ENCODE results near the gene ADRB2. TPM values are rescaled to one million over a fixed set of nuclear protein-coding genes. Genes with fewer than 3 reads are reported as not detected.

ADRB2 gene
- 0.53 to 1.2 TPM (median 0.73 TPM) in 5 replicates for total RNA-seq (2022; extraction: Qiagen RNA extraction; ENCODE audit: low read depth)

DNA sequence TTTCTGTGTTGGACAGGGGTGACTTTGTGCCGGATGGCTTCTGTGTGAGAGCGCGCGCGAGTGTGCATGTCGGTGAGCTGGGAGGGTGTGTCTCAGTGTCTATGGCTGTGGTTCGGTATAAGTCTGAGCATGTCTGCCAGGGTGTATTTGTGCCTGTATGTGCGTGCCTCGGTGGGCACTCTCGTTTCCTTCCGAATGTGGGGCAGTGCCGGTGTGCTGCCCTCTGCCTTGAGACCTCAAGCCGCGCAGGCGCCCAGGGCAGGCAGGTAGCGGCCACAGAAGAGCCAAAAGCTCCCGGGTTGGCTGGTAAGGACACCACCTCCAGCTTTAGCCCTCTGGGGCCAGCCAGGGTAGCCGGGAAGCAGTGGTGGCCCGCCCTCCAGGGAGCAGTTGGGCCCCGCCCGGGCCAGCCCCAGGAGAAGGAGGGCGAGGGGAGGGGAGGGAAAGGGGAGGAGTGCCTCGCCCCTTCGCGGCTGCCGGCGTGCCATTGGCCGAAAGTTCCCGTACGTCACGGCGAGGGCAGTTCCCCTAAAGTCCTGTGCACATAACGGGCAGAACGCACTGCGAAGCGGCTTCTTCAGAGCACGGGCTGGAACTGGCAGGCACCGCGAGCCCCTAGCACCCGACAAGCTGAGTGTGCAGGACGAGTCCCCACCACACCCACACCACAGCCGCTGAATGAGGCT lies at the start of gene ADRB2:
Gene ADRB2 (plus strand): TSS at position 559 of the 686 bp plus-strand sequence. CDS start 221 bp downstream, outside the sequence.

Other genes starting within 250 kb of the ADRB2 start
- gene HTR4, start 172.1 kb upstream of the ADRB2 start, total RNA-seq (2022; extraction: Qiagen RNA extraction; ENCODE audit: low read depth) = not detected in 5 replicates
- 0.23 to 1.3 TPM (median 0.72 TPM) in 5 replicates for gene SH3TC2, start 236.5 kb downstream of the ADRB2 start, total RNA-seq (2022; extraction: Qiagen RNA extraction; ENCODE audit: low read depth)